NCI-H2196 treated with DMSO at 0.1 percent for 48 hours (cell line): ENCODE measurements around the gene SMYD1.

Source experiments
- DNase-seq: peaks from one replicate; lab custom pipeline; 2025; ENCODE audit not compliant: unreplicated experiment; lab: John Stamatoyannopoulos, UW

The SMYD1 gene

DNA sequence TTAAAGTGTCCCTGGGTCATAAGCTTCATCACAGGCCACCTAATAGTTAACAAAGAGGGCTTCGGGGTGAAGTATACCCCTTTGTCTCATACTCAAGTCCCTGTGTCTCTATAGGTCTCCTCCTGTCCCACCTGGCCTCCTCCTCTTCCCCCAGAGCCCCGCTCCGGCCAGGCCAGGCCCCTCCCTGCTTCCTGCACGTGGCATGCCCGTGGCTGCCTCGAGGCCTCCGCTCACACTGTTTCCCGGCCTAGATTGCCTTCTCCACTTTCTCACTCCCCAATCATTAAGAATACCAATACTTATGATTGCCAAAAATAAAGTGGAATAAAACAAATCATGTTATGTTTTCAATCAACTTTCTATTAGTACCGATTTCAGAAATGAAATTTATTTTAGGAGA lies 18.8 kb downstream of the SMYD1 start:
- DNase-seq = no peak

GRCh38 chr2:88087073-88087472 lies 19.4 kb downstream of the SMYD1 start:
- DNase-seq = no peak

GRCh38 chr2:88087763-88088162 lies 20.1 kb downstream of the SMYD1 start:
- DNase-seq = no peak

- DNase-seq = no peak
Measured at GRCh38 chr2:88088999-88089398, 21.4 kb downstream of the SMYD1 start.

DNA sequence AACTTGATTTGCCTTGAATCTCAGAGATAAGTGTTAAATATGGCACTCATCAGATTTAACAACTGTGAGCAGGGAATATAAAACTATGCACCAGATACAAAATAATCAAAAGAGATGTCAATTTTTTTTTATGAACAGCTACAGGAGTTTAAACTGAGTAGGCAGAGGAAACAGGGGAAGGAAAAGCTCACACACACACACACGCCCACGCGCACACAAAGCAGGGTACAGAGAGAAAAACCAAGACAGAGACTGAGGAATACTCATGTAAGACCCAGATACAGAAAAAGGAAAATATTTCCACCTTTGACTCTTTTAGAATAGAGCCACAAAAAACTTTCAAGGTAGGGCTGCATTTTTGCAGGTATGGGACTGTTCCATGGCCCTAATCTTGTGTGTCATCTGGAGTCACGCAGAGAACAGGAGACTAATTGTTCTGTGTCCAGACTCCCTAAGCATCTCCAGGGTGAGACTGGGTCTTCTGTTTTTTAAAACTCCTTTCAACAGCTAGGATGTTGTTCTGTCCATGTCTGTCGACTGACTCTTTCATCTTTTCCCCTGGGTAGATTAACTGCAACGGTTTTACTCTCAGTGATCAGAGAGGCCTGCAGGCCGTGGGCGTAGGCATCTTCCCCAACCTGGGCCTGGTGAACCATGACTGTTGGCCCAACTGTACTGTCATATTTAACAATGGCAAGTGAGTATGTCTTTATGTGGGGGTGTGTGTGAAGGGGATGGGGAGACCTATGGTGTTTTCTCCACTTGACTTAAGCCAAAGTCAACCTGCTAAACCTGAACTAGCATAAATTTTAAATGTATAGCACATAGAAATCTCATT lies 23.0 kb downstream of the SMYD1 start:
- DNase-seq = no peak

DNA sequence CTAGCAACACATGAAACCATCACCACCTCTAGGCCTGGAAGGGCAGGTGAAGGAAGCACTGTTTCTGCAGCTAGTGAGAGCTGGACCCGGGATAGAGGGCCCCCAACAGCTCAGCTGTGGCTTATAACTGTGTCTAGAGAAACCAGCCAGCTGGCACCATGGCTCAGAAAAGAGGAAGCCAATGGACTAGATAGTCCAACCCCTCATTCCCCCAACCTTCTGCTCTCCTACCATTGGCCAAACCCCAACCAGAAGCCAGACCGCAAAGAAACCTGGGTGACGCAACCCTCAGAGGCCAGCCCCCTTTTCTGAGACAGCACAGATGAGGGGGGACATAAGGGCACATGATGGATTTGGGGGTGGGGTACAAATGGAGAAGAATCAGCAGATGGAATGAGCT lies 24.3 kb downstream of the SMYD1 start:
- no peak for DNase-seq

- no peak for DNase-seq
Measured at GRCh38 chr2:88092773-88093172, 25.1 kb downstream of the SMYD1 start.

- no peak for DNase-seq
Measured at GRCh38 chr2:88095022-88095421, 27.4 kb downstream of the SMYD1 start.

DNA sequence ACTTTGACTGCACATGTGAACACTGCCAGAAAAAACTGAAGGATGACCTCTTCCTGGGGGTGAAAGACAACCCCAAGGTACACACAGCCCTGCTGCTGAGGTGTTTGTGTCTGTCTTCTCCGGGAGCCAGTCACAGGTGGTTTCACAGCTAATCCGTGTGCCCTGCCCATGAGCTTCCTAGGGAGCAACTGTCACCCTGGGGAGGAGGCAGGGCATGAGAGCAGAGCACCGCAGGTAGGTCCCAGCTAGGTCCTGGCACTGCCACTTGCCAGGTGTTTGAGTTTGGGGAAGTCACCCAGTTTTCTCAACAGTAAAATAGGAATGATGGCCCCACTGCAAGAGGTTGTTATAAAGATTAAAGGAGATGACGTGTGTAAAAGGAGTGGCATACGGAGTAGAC lies 29.1 kb downstream of the SMYD1 start:
- no peak for DNase-seq

DNA sequence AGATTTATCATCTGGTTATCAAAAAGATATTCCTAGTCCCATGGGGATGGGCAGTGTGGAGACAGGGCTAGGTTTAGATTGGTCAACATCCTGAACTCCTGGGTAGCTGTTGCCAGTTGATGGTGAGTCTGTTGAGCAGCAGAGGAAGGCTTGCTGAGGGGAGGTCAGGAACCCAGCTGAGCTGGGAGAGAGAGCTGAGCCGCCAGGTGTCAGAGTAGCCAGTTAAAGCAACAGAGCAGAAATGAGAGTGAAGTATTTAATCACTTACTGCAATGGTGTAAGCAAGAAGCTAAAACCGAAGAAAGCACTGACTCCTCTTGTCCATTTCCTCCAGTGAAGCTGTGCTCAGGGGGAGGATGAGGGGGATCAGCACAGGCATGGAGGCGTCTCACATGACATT lies 29.6 kb downstream of the SMYD1 start:
- no peak for DNase-seq

DNA sequence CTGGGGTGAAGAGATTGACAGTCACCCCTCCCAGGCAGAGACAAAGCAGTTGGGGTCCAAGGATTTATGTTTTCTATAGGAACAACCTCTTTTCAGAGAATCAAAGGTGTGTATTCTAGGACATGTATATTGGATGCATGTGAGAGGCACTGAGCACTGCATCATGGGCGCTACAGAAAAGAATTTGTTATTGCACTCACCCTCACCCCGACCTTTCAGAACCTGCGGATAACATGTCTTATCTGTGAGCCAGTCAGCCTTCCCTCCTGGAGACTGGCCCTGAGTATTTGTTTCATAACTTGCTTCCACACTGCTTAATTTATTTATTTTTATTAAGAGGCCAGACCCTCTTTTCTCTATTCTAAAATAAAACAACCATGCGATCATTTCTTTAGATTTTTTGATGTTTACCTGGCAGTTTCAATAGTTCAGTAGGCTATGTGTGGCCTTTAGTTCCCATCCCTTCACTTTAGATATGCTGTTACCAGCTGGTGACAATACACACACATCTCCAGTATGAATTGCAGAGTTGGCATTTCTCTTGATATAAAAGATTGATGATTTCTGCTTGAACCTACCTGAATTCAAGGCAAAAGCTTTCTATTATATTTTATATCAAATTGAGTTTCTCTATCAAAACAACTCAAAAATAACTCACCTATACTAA lies 30.4 kb downstream of the SMYD1 start:
- DNase-seq = no peak

DNA sequence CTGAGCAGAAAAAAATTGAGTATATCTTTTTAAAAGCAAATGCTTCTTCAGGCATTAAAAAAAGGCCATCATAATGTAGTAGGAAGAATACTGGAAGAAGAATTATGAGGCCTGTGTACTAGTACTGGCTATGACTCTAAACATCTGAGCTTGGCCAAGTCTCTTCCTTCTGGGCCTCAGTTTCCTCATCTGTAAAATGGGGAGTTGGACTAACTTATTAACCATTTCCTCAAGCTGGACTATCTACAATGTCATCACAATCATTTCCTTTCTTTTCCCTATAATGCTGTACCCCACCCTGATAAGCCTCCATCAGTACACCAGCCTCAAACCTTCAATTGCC lies 30.9 kb downstream of the SMYD1 start:
- DNase-seq = no peak

GRCh38 chr2:88099798-88100488 lies 32.3 kb downstream of the SMYD1 start:
- DNase-seq = no peak

- no peak for DNase-seq
Measured at GRCh38 chr2:88100489-88100858, 32.8 kb downstream of the SMYD1 start.

- no peak for DNase-seq
Measured at GRCh38 chr2:88108796-88109195, 41.2 kb downstream of the SMYD1 start.

DNA sequence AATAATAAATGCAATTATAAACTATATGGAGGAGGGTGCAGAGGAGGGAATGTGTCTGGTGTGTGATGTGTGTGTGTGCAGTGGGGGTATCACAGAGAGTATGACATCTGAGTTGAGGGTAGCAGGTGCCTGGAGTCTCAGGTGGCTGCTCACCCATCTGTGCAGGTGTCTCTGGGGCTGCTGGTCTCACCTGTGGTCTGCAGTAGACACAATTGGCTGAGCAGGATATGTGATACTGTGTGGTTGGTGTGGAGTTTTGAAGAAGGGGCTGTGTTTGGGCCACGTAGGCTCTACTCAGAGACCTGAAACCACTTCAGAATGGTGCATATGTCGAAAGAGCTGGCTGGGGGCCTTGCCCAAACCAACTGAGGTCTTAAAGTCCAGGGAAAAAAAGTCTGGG lies 43.2 kb downstream of the SMYD1 start:
- no peak for DNase-seq

DNA sequence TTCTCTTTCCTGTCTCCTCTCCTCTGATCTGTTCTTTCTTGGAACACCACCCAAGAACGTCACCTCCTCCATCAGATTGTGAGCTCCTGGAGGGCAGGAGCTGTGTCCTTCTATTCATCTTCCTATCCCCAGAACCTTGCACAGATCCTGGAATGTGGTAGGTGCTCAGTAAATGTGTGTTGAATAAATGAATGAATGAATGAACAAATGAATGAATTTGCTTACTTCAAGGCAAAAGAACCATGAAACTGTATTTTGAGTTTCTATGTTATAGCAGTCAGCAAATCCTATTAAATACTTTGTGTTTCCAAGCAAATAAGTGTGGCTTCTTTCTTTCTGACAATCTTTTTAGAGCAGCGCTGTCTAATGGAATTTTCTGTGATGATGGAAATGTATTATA lies 45.4 kb downstream of the SMYD1 start:
- DNase-seq = no peak

DNA sequence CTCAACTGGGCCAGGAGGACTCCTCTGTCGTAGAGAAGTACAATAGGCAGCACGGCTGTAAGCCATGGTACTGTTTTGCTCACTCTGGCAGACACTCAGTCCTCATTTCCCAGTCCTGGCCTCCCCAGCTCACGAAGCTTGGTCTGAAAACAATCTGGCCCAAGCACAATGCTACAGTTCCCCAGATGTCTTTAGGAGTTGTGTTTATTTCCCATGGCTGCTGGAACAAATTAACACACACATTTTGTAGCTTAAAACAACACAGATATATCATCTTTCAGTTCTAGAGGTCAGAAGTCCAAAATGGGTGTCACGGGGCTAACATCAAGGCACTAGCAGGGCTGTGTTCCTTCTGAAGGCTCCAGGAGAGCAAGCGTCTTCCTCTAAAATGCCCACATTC lies 47.3 kb downstream of the SMYD1 start:
- DNase-seq = no peak

- DNase-seq = no peak
Measured at GRCh38 chr2:88115825-88116518, 48.3 kb downstream of the SMYD1 start.

DNA sequence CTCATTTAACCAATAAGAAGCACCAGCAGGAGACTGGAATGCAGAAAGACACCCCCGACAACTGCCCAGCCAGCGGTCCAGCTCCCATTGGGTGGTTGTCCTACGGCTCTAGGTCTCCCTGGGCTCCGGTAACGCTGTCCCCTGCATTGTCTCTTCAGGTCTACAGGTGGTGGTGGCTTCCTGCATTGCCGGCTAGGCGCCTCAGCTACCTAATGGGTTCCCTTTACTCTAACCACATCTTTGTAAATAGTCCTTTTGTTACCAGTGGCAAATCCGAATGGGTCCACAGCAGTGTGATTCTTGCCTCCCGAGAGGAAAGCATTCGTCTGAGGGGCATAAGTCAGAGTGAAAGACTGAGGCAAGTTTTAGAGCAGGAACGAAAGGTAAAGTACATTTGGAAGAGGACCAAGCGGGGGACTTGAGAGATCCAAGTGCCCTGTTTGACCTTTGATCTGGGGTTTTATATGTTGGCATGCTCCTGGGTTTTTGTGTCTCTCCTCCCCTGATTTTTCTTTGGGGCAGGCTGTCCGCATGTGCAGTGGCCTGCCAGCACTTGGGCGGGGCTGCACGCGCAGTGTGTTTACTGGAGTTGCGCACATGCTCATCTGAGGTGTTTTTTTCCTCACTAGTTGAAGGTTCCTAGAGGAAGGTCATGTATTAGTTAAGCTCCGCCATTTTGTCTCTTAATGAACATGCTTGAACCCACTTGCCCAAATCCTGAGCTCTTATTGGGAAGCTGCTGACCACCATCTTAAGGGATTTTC lies 49.2 kb downstream of the SMYD1 start:
- no peak for DNase-seq

- DNase-seq = no peak
Measured at GRCh38 chr2:88117973-88118372, 50.3 kb downstream of the SMYD1 start.
